Hematopoietic multipotent progenitor cell (in vitro differentiated cells): ENCODE data around the gene CLN6. TPM values are rescaled to one million over a fixed set of nuclear protein-coding genes. Genes with fewer than 3 reads are reported as not detected.

Source experiments
- total RNA-seq: library from RNA; depleted of rRNA; stranded (reverse); fragments of >200 nt; gene quantifications from one replicate; pipeline ENCODE4 v1.2.3, GENCODE V29; 2012

The CLN6 gene
- total RNA-seq, 1 donor, result 26.4 TPM

Other genes starting within 250 kb of the CLN6 start
- gene PIAS1, start 175.4 kb downstream of the CLN6 start, total RNA-seq, result 37.7 TPM
- 9.7 TPM for gene CALML4, start 24.4 kb downstream of the CLN6 start, total RNA-seq
- 47.7 TPM for gene FEM1B, start 48.0 kb upstream of the CLN6 start, total RNA-seq
- gene ITGA11, start 202.4 kb upstream of the CLN6 start, total RNA-seq, result 0.27 TPM